ENCODE measurements around the gene PUM1. TPM values are rescaled to one million over a fixed set of nuclear protein-coding genes. Genes with fewer than 3 reads are reported as not detected.
A peak's percentile ranks its signal among the peaks of the same experiment; 100 is the strongest.

PUM1 gene
- total and polyA plus RNA-seq, 2 of the 8 experiments (the other 6 are each of a cell fraction or from before 2014, with no cell fraction given), result 122 to 177 TPM

DNA sequence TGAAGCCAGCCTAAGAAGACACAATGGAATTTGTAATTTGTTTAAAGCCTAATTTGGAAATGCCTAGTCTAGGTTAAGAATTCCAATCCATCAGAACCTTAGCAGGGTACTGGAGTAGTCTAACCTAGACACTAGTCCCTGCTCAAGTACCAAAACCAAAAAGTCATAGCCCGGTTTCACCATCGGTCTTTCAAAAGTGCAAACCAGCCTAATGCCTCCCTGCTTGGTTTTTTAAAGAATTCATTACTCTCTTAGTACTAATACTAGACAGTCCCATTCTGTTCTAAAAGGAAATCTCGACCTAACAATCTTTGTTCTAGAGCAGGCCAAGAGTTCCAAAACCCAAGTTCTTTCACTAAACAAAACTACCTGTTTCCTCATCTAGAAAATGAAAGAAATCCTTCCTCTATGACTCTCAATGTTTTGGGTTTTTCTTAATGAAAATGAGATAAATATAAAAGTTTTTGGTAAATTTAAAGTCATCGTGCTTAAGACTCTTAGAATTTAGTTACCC lies 2.6 kb downstream of the PUM1 start:
- WGBS, 2 experiments (ENCODE audit: extremely low coverage in 1 of 2, insufficient coverage in 1 of 2, insufficient read length in 1 of 2, insufficient replicate concordance in 2 of 2, low coverage in 1 of 2, low lambda C conversion rate in 2 of 2, missing lambda C conversion rate in 1 of 2), result 88% methylated on average over 4 of the region's 4 CpGs; no CpG with 5 or more reads in 1 of the 2 experiments
- H3K27ac ChIP-seq (ENCODE audit: low read depth, low read length), result no peak overlapping the region
- POLR2A ChIA-PET (ENCODE audit: partially characterized antibody), result interaction anchor here (0.6 to 3.9 kb wide), 11 partner anchors 16 to 266 kb away, joined by 3 to 42 read pairs (median 3); no protein-coding TSS in a partner anchor
- TF ChIP-seq HDAC6 (IDR thresholded peaks at IDR 0.05; ENCODE audit: low read depth, low read length) (no peak), SP2 (IDR thresholded peaks at IDR 0.05; ENCODE audit: low read length) (no peak), EGR1 (IDR thresholded peaks at IDR 0.05; ENCODE audit: borderline replicate concordance, low read depth, low read length) (no peak), BRCA1 (IDR thresholded peaks at IDR 0.05; ENCODE audit: low read depth, low read length) (no peak), RXRA (IDR thresholded peaks at IDR 0.05; ENCODE audit: insufficient read depth, low read depth, low read length) (no peak), CTBP2 (IDR thresholded peaks at IDR 0.05; ENCODE audit: borderline replicate concordance, insufficient read depth, insufficient read length, low read length) (no peak), GABPA (IDR thresholded peaks at IDR 0.05; ENCODE audit: borderline replicate concordance, insufficient read depth, low read length) (no peak), POLR2AphosphoS5 (IDR thresholded peaks at IDR 0.05; ENCODE audit: low read depth, low read length) (no peak), SUZ12 (IDR thresholded peaks at IDR 0.05; ENCODE audit: low read length) (no peak), NRF1 (IDR thresholded peaks at IDR 0.05; ENCODE audit: low read depth, low read length) (no peak), CEBPB (IDR thresholded peaks at IDR 0.05; ENCODE audit: low read depth, low read length) (no peak)
- TF ChIP-seq, protein P1, sequence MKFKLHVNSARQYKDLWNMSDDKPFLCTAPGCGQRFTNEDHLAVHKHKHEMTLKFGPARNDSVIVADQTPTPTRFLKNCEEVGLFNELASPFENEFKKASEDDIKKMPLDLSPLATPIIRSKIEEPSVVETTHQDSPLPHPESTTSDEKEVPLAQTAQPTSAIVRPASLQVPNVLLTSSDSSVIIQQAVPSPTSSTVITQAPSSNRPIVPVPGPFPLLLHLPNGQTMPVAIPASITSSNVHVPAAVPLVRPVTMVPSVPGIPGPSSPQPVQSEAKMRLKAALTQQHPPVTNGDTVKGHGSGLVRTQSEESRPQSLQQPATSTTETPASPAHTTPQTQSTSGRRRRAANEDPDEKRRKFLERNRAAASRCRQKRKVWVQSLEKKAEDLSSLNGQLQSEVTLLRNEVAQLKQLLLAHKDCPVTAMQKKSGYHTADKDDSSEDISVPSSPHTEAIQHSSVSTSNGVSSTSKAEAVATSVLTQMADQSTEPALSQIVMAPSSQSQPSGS (IDR thresholded peaks at IDR 0.05; ENCODE audit: low read length), result no peak

More for the DNA sequence above, 2.6 kb downstream of the PUM1 start:
- H3K4me2 ChIP-seq (ENCODE audit: insufficient read depth in 1 of 2, low read depth in 2 of 2, low read length in 2 of 2), result peak overlapping the region; percentile 53 to 63
- H3K14ac ChIP-seq (ENCODE audit: insufficient read length), result no peak overlapping the region
- no peak overlapping the region for H4K8ac ChIP-seq (ENCODE audit: extremely low read depth, insufficient read depth, low read length)
- FAIRE-seq (no peak), DNase-seq (ENCODE audit: low read depth in 1 of 2, low spot score in 2 of 2) (no peak)
- H3K9me3 ChIP-seq (ENCODE audit: insufficient read depth in 2 of 2, low read depth in 1 of 2, low read length in 1 of 2), result no peaks in the 10 kb centered on the region
- no peaks in the 10 kb centered on the region for H3K27me3 ChIP-seq (replicated peaks in 1 of 4; ENCODE audit: control insufficient read depth in 3 of 4, extremely low read depth in 1 of 4, insufficient read depth in 3 of 4, low read length in 3 of 4)
- no peak overlapping the region for H3K18ac ChIP-seq (ENCODE audit: extremely low read depth, low read length)
- H3K23me2 ChIP-seq (ENCODE audit: low read depth, low read length), result peaks cover 4% of the 10 kb centered on the region
- H2AFZ ChIP-seq (ENCODE audit: low read length), result no peak overlapping the region
- H2BK5ac ChIP-seq (ENCODE audit: low read depth, low read length), result no peak overlapping the region
- H4K5ac ChIP-seq (ENCODE audit: insufficient read length, low read depth, low read length), result no peak overlapping the region
- no peak overlapping the region for H3K23ac ChIP-seq (ENCODE audit: insufficient read length)
- H3K56ac ChIP-seq (replicated peaks; ENCODE audit: insufficient read length, low read depth, low read length), result no peak overlapping the region
- no peak overlapping the region for H2AK5ac ChIP-seq (ENCODE audit: low read depth, low read length)
- H2BK12ac ChIP-seq (ENCODE audit: low read depth, low read length), result no peak overlapping the region
- H4K20me1 ChIP-seq (replicated peaks in 1 of 2; ENCODE audit: control insufficient read depth in 1 of 2, insufficient read depth in 2 of 2, low read length in 2 of 2), result peaks cover 28% of the 10 kb centered on the region in 2 experiments
- H3K36me3 ChIP-seq (ENCODE audit: control insufficient read depth in 2 of 4, insufficient read depth in 4 of 4, low read length in 3 of 4), result peaks cover 7 to 15% (median 11%) of the 10 kb centered on the region in 4 experiments; a peak in 6 of 8 replicates
- H2BK20ac ChIP-seq (ENCODE audit: low read length), result no peak overlapping the region
- no peak overlapping the region; a peak in 1 of 7 replicates for H3K9ac ChIP-seq (replicated peaks in 1 of 4; ENCODE audit: extremely low read depth in 1 of 4, low read depth in 3 of 4, low read length in 3 of 4)
- H2BK15ac ChIP-seq (ENCODE audit: low read length), result no peak overlapping the region
- H3K4ac ChIP-seq (replicated peaks; ENCODE audit: insufficient read length, low read depth, low read length), result no peak overlapping the region
- peak overlapping the region; percentile 89 to 98 (median 90); a peak in 4 of 8 replicates for H3K4me3 ChIP-seq (ENCODE audit: extremely low read depth in 1 of 4, insufficient read depth in 2 of 4, low read depth in 3 of 4, low read length in 4 of 4)
- CTCF ChIA-PET (ENCODE audit: partially characterized antibody), result interaction anchor here (1.4 kb wide), 1 partner anchor 10 kb away, joined by 3 read pairs; no protein-coding TSS in a partner anchor
- H2BK120ac ChIP-seq (replicated peaks; ENCODE audit: low read depth, low read length), result no peak overlapping the region
- H4K91ac ChIP-seq (replicated peaks; ENCODE audit: insufficient read length, low read length), result no peak overlapping the region
- H3K4me1 ChIP-seq (replicated peaks in 1 of 4; ENCODE audit: control insufficient read depth in 3 of 4, insufficient read depth in 4 of 4, low read length in 3 of 4), result peaks cover 0 to 3% (median 0%) of the 10 kb centered on the region in 4 experiments; a peak in 2 of 7 replicates
- no peaks in the 10 kb centered on the region; the same call in 1 of the 2 replicates for H3K79me1 ChIP-seq (ENCODE audit: low read depth, low read length)
- H3K79me2 ChIP-seq (ENCODE audit: control insufficient read depth in 1 of 2, insufficient read depth in 2 of 2, low read length in 2 of 2), result peaks cover 68 to 73% of the 10 kb centered on the region in 2 experiments

Measured in H1 (cell line).